ENCODE results near the gene AKT3.

DNA sequence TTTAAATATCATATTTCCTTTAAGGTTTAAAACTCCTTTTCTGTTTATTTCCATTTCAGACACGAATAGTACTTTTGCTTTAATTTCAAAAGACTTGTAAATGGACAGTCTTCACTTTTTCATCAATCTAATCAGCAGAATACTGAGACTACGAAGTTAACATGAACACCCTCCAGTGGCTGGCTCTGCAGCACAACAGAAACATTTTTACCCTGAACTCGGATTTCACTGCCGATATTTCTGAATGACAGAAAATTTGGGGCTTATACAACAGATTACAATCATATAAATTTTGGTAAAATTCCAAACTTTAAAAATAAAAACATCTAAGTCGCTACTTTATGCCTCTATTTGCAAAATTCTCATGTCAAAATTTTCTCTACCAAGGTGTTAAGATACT is 86.2 kb downstream of the AKT3 start:
- TF ChIP-seq E2F6 (IDR thresholded peaks at IDR 0.05) (no peak), TCF12 (IDR thresholded peaks at IDR 0.05; ENCODE audit: low read depth, low read length) (no peak), ATF3 (IDR thresholded peaks at IDR 0.05; ENCODE audit: insufficient read depth, low read depth, low read length) (no peak), EP300 (IDR thresholded peaks at IDR 0.05; ENCODE audit: borderline replicate concordance in 1 of 2, low read depth in 2 of 2, low read length in 2 of 2) (no peak), GABPA (IDR thresholded peaks at IDR 0.05; ENCODE audit: borderline replicate concordance, insufficient read depth, low read length) (no peak), SIN3A (conservative IDR thresholded peaks at IDR 0.05 in 1 of 2, IDR thresholded peaks at IDR 0.05 in 1 of 2; ENCODE audit: low read depth in 1 of 2, low read length in 2 of 2) (no peak)
- TF ChIP-seq, protein P1, sequence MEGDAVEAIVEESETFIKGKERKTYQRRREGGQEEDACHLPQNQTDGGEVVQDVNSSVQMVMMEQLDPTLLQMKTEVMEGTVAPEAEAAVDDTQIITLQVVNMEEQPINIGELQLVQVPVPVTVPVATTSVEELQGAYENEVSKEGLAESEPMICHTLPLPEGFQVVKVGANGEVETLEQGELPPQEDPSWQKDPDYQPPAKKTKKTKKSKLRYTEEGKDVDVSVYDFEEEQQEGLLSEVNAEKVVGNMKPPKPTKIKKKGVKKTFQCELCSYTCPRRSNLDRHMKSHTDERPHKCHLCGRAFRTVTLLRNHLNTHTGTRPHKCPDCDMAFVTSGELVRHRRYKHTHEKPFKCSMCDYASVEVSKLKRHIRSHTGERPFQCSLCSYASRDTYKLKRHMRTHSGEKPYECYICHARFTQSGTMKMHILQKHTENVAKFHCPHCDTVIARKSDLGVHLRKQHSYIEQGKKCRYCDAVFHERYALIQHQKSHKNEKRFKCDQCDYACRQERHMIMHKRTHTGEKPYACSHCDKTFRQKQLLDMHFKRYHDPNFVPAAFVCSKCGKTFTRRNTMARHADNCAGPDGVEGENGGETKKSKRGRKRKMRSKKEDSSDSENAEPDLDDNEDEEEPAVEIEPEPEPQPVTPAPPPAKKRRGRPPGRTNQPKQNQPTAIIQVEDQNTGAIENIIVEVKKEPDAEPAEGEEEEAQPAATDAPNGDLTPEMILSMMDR (IDR thresholded peaks at IDR 0.05; ENCODE audit: control extremely low read depth in 1 of 3, insufficient read depth in 1 of 3, low read depth in 1 of 3, low read length in 3 of 3) = no peak

Measured in H1 (cell line).